Measurements from ENCODE around the gene PCNX2. TPM values are rescaled to one million over a fixed set of nuclear protein-coding genes. Genes with fewer than 3 reads are reported as not detected.

Gene PCNX2
- total and polyA plus RNA-seq, 2 experiments from 2014 or later = 5.0 to 13.7 TPM

GRCh38 chr1:233253231-233253831, 42.2 kb downstream of the PCNX2 start:
- H3K9me3 ChIP-seq (ENCODE audit: low read depth) = no peaks in the 10 kb centered on the region
- TF ChIP-seq EZH2 (IDR thresholded peaks at IDR 0.05; ENCODE audit: insufficient read depth, poor library complexity, severe bottlenecking) (no peak), EZH2phosphoT487 (IDR thresholded peaks at IDR 0.05; ENCODE audit: insufficient read depth, low read depth) (no peak)
- no peak overlapping the region for H3K9ac ChIP-seq
- no peaks in the 10 kb centered on the region for H3K4me1 ChIP-seq (ENCODE audit: insufficient read depth)
- H4K20me1 ChIP-seq (ENCODE audit: insufficient read depth) = no peaks in the 10 kb centered on the region
- no peak overlapping the region for H3K4me2 ChIP-seq (ENCODE audit: unreplicated experiment)
- H3K27ac ChIP-seq = no peak overlapping the region
- in situ Hi-C loops (cut with MboI) = no loop called here
- H3K27me3 ChIP-seq (replicated peaks; ENCODE audit: insufficient read depth) = no peaks in the 10 kb centered on the region
- peaks cover 28% of the 10 kb centered on the region for H3K36me3 ChIP-seq (ENCODE audit: low read depth)
- H3K9me2 ChIP-seq (ENCODE audit: insufficient read depth) = no peaks in the 10 kb centered on the region
- H2AFZ ChIP-seq = no peak overlapping the region
- 97 to 99% methylated on average over 4 of the region's 4 CpGs for WGBS, 2 experiments (ENCODE audit: low coverage in 1 of 2, low lambda C conversion rate in 2 of 2, missing lambda C conversion rate in 2 of 2)
- no peaks in the 10 kb centered on the region for H3K79me2 ChIP-seq (ENCODE audit: insufficient read depth)
- no peaks in the 10 kb centered on the region for H3F3A ChIP-seq (ENCODE audit: insufficient read depth)
- DNase-seq = no peak
- no peak overlapping the region for H3K4me3 ChIP-seq

GRCh38 chr1:233252441-233252840, 43.1 kb downstream of the PCNX2 start:
- no peak overlapping the region for H3K9ac ChIP-seq
- TF ChIP-seq EZH2 (IDR thresholded peaks at IDR 0.05; ENCODE audit: insufficient read depth, poor library complexity, severe bottlenecking) (no peak), EZH2phosphoT487 (IDR thresholded peaks at IDR 0.05; ENCODE audit: insufficient read depth, low read depth) (no peak)
- no peaks in the 10 kb centered on the region for H3K79me2 ChIP-seq (ENCODE audit: insufficient read depth)
- no peaks in the 10 kb centered on the region for H3K9me2 ChIP-seq (ENCODE audit: insufficient read depth)
- H3K4me2 ChIP-seq (ENCODE audit: unreplicated experiment) = no peak overlapping the region
- DNase-seq = no peak
- WGBS, 2 experiments (ENCODE audit: low coverage in 1 of 2, low lambda C conversion rate in 2 of 2, missing lambda C conversion rate in 2 of 2) = 43 to 46% methylated on average over 2 of the region's 2 CpGs
- H3K36me3 ChIP-seq (ENCODE audit: low read depth) = peaks cover 28% of the 10 kb centered on the region
- no peaks in the 10 kb centered on the region for H3K4me1 ChIP-seq (ENCODE audit: insufficient read depth)
- no peak overlapping the region for H3K4me3 ChIP-seq
- H3K27me3 ChIP-seq (replicated peaks; ENCODE audit: insufficient read depth) = no peaks in the 10 kb centered on the region
- no peak overlapping the region for H2AFZ ChIP-seq
- in situ Hi-C loops (cut with MboI) = no loop called here
- no peaks in the 10 kb centered on the region for H3F3A ChIP-seq (ENCODE audit: insufficient read depth)
- no peaks in the 10 kb centered on the region for H3K9me3 ChIP-seq (ENCODE audit: low read depth)
- no peaks in the 10 kb centered on the region for H4K20me1 ChIP-seq (ENCODE audit: insufficient read depth)
- H3K27ac ChIP-seq = no peak overlapping the region

GRCh38 chr1:233251201-233251720, 44.3 kb downstream of the PCNX2 start:
- no peak overlapping the region for H3K27ac ChIP-seq
- H3F3A ChIP-seq (ENCODE audit: insufficient read depth) = no peaks in the 10 kb centered on the region
- no peak overlapping the region for H3K4me3 ChIP-seq
- in situ Hi-C loops (cut with MboI) = no loop called here
- H3K4me2 ChIP-seq (ENCODE audit: unreplicated experiment) = no peak overlapping the region
- no peaks in the 10 kb centered on the region for H3K9me3 ChIP-seq (ENCODE audit: low read depth)
- H3K79me2 ChIP-seq (ENCODE audit: insufficient read depth) = no peaks in the 10 kb centered on the region
- peaks cover 28% of the 10 kb centered on the region for H3K36me3 ChIP-seq (ENCODE audit: low read depth)
- no peak overlapping the region for H3K9ac ChIP-seq
- H3K27me3 ChIP-seq (replicated peaks; ENCODE audit: insufficient read depth) = no peaks in the 10 kb centered on the region
- H2AFZ ChIP-seq = no peak overlapping the region
- H3K4me1 ChIP-seq (ENCODE audit: insufficient read depth) = no peaks in the 10 kb centered on the region
- H4K20me1 ChIP-seq (ENCODE audit: insufficient read depth) = no peaks in the 10 kb centered on the region
- no peak for DNase-seq
- H3K9me2 ChIP-seq (ENCODE audit: insufficient read depth) = no peaks in the 10 kb centered on the region
- WGBS, 2 experiments (ENCODE audit: low coverage in 1 of 2, low lambda C conversion rate in 2 of 2, missing lambda C conversion rate in 2 of 2) = 67 to 77% methylated on average over 4 of the region's 4 CpGs
- TF ChIP-seq EZH2 (IDR thresholded peaks at IDR 0.05; ENCODE audit: insufficient read depth, poor library complexity, severe bottlenecking) (no peak), EZH2phosphoT487 (IDR thresholded peaks at IDR 0.05; ENCODE audit: insufficient read depth, low read depth) (no peak)

- WGBS, 2 experiments (ENCODE audit: low coverage in 1 of 2, low lambda C conversion rate in 2 of 2, missing lambda C conversion rate in 2 of 2) = 98% methylated on average over 6 of the region's 6 CpGs
- H3K4me1 ChIP-seq (ENCODE audit: insufficient read depth) = no peaks in the 10 kb centered on the region
- no peaks in the 10 kb centered on the region for H3K27me3 ChIP-seq (replicated peaks; ENCODE audit: insufficient read depth)
- in situ Hi-C loops (cut with MboI) = no loop called here
- no peak overlapping the region for H3K4me3 ChIP-seq
- H4K20me1 ChIP-seq (ENCODE audit: insufficient read depth) = no peaks in the 10 kb centered on the region
- TF ChIP-seq EZH2 (IDR thresholded peaks at IDR 0.05; ENCODE audit: insufficient read depth, poor library complexity, severe bottlenecking) = no peak
- TF ChIP-seq EZH2phosphoT487 (IDR thresholded peaks at IDR 0.05; ENCODE audit: insufficient read depth, low read depth) = no peak
- H3K9ac ChIP-seq = no peak overlapping the region
- no peak overlapping the region for H2AFZ ChIP-seq
- no peak overlapping the region for H3K27ac ChIP-seq
- no peaks in the 10 kb centered on the region for H3K9me2 ChIP-seq (ENCODE audit: insufficient read depth)
- no peak for DNase-seq
- H3F3A ChIP-seq (ENCODE audit: insufficient read depth) = no peaks in the 10 kb centered on the region; the same call in 1 of the 2 replicates
- no peaks in the 10 kb centered on the region for H3K9me3 ChIP-seq (ENCODE audit: low read depth)
- H3K36me3 ChIP-seq (ENCODE audit: low read depth) = peaks cover 28% of the 10 kb centered on the region
- no peaks in the 10 kb centered on the region for H3K79me2 ChIP-seq (ENCODE audit: insufficient read depth)
- no peak overlapping the region for H3K4me2 ChIP-seq (ENCODE audit: unreplicated experiment)
These were observed 47.5 kb downstream of the PCNX2 start for GRCh38 chr1:233248014-233248413.

All from GM23248 (cell line).